ENCODE measurements around the gene BOD1L1. TPM values are rescaled to one million over a fixed set of nuclear protein-coding genes. Genes with fewer than 3 reads are reported as not detected.
A peak's percentile ranks its signal among the peaks of the same experiment; 100 is the strongest.

The BOD1L1 gene
- total and polyA plus RNA-seq, 9 donors, result 21.2 to 41.6 (median 38.3) TPM

GRCh38 chr4:13642170-13642950 lies 14.8 kb upstream of the BOD1L1 start:
- no peaks in the 10 kb centered on the region for H3K36me3 ChIP-seq
- peaks cover 11% of the 10 kb centered on the region for H3K4me1 ChIP-seq (ENCODE audit: insufficient read depth)
- TF ChIP-seq EP300 (IDR thresholded peaks at IDR 0.05) (no peak), POLR2A (IDR thresholded peaks at IDR 0.05) (no peak), CTCF (IDR thresholded peaks at IDR 0.05) (no peak)
- peak overlapping the region in 1 of 2 donors; percentile 50 for H3K27ac ChIP-seq
- intact Hi-C loops (cut with DNase I), result loop anchor here in 1 of 4 donors (10.0 kb wide), 1 partner anchor 1362 kb away; the partner anchor contains the start of gene CPEB2
- DNase-seq, result peak; percentile 39 to 54 (median 52)
- no peaks in the 10 kb centered on the region for H3K27me3 ChIP-seq
- H3K9me3 ChIP-seq, result no peaks in the 10 kb centered on the region
- 0 to 7% (median 7%) methylated on average over 2 of the region's 2 CpGs for WGBS, 3 donors
- H3K4me3 ChIP-seq, result no peak overlapping the region

- DNase-seq, result peak in 4 of 5 donors; percentile 37 to 58 (median 52)
- 11 to 16% (median 15%) methylated on average over 6 of the region's 6 CpGs for WGBS, 3 donors
- no peaks in the 10 kb centered on the region for H3K27me3 ChIP-seq
- H3K4me1 ChIP-seq (ENCODE audit: insufficient read depth), result peaks cover 11% of the 10 kb centered on the region
- no peaks in the 10 kb centered on the region for H3K9me3 ChIP-seq
- no peak for TF ChIP-seq EP300 (IDR thresholded peaks at IDR 0.05)
- no peak for TF ChIP-seq CTCF (IDR thresholded peaks at IDR 0.05)
- no peak for TF ChIP-seq POLR2A (IDR thresholded peaks at IDR 0.05)
- H3K36me3 ChIP-seq, result no peaks in the 10 kb centered on the region
- H3K27ac ChIP-seq, result peak overlapping the region in 1 of 2 donors; percentile 50
- intact Hi-C loops (cut with DNase I), result loop anchor here in 1 of 4 donors (10.0 kb wide), 1 partner anchor 1364 kb away; the partner anchor contains the start of gene CPEB2
- H3K4me3 ChIP-seq, result no peak overlapping the region
Measured at GRCh38 chr4:13641084-13641483, 13.6 kb upstream of the BOD1L1 start.

- no peak for DNase-seq
- intact Hi-C loops (cut with DNase I), result loop anchor here in 1 of 4 donors (10.0 kb wide), 1 partner anchor 1364 kb away; the partner anchor contains the start of gene CPEB2
- 32 to 41% (median 40%) methylated on average over 8 of the region's 8 CpGs for WGBS, 3 donors
- H3K27me3 ChIP-seq, result no peaks in the 10 kb centered on the region
- no peak overlapping the region for H3K4me3 ChIP-seq
- no peaks in the 10 kb centered on the region for H3K36me3 ChIP-seq
- H3K27ac ChIP-seq, result no peak overlapping the region
- TF ChIP-seq POLR2A (IDR thresholded peaks at IDR 0.05), result no peak
- no peak for TF ChIP-seq CTCF (IDR thresholded peaks at IDR 0.05)
- no peak for TF ChIP-seq EP300 (IDR thresholded peaks at IDR 0.05)
- no peaks in the 10 kb centered on the region for H3K9me3 ChIP-seq
- H3K4me1 ChIP-seq (ENCODE audit: insufficient read depth), result peaks cover 11% of the 10 kb centered on the region
Measured at GRCh38 chr4:13640149-13640940, 12.8 kb upstream of the BOD1L1 start.

- intact Hi-C loops (cut with DNase I), result no loop called here
- 80 to 87% (median 84%) methylated on average over 1 of the region's 1 CpG for WGBS, 3 donors
- Histone ChIP-seq H3K36me3 (no peaks in the 10 kb centered on the region), H3K4me3 (no peak overlapping the region), H3K4me1 (ENCODE audit: insufficient read depth) (no peaks in the 10 kb centered on the region), H3K27ac (no peak overlapping the region), H3K27me3 (no peaks in the 10 kb centered on the region), H3K9me3 (no peaks in the 10 kb centered on the region)
- no peak for DNase-seq
- no peak for TF ChIP-seq CTCF (IDR thresholded peaks at IDR 0.05)
- no peak for TF ChIP-seq POLR2A (IDR thresholded peaks at IDR 0.05)
- no peak for TF ChIP-seq EP300 (IDR thresholded peaks at IDR 0.05)
Measured at GRCh38 chr4:13635286-13635799, 7.8 kb upstream of the BOD1L1 start.

All from ovary (tissue), 9 donors.